Measurements from ENCODE around the gene SLC1A3.

Gene SLC1A3

GRCh38 chr5:36613241-36613640 is 6.8 kb downstream of the SLC1A3 start:
- Histone ChIP-seq H3K4me3 (ENCODE audit: low read length, poor library complexity, severe bottlenecking) (no peak overlapping the region), H3K9ac (ENCODE audit: low read depth, low read length, poor library complexity, severe bottlenecking) (no peak overlapping the region), H2AFZ (ENCODE audit: low read length) (no peak overlapping the region), H3K4me1 (ENCODE audit: insufficient read depth, low read length, poor library complexity, severe bottlenecking) (no peaks in the 10 kb centered on the region), H3K79me2 (ENCODE audit: insufficient read depth, low read length) (no peaks in the 10 kb centered on the region), H4K20me1 (ENCODE audit: insufficient read depth, low read length, poor library complexity, severe bottlenecking) (no peaks in the 10 kb centered on the region), H3K4me2 (ENCODE audit: low read depth, low read length, poor library complexity, severe bottlenecking) (no peak overlapping the region), H3K9me3 (ENCODE audit: insufficient read depth, low read depth, low read length) (no peaks in the 10 kb centered on the region), H3K36me3 (ENCODE audit: insufficient read depth, low read length) (no peaks in the 10 kb centered on the region), H3K9me2 (replicated peaks; ENCODE audit: low read depth, low read length) (no peaks in the 10 kb centered on the region), H3F3A (ENCODE audit: low read depth) (no peaks in the 10 kb centered on the region), H3K27me3 (ENCODE audit: insufficient read depth, low read length, poor library complexity, severe bottlenecking) (no peaks in the 10 kb centered on the region)
- no peak for TF ChIP-seq CTCF (conservative IDR thresholded peaks at IDR 0.05; ENCODE audit: low read length)
- no peak for TF ChIP-seq EZH2phosphoT487 (IDR thresholded peaks at IDR 0.05; ENCODE audit: borderline replicate concordance)

GRCh38 chr5:36613771-36614656 is 7.6 kb downstream of the SLC1A3 start:
- no peak overlapping the region for H3K9ac ChIP-seq (ENCODE audit: low read depth, low read length, poor library complexity, severe bottlenecking)
- H3K4me3 ChIP-seq (ENCODE audit: low read length, poor library complexity, severe bottlenecking) = no peak overlapping the region
- H3K9me3 ChIP-seq (ENCODE audit: insufficient read depth, low read depth, low read length) = no peaks in the 10 kb centered on the region
- no peaks in the 10 kb centered on the region for H3K27me3 ChIP-seq (ENCODE audit: insufficient read depth, low read length, poor library complexity, severe bottlenecking)
- H3K36me3 ChIP-seq (ENCODE audit: insufficient read depth, low read length) = no peaks in the 10 kb centered on the region
- no peaks in the 10 kb centered on the region for H3K79me2 ChIP-seq (ENCODE audit: insufficient read depth, low read length)
- H3K4me2 ChIP-seq (ENCODE audit: low read depth, low read length, poor library complexity, severe bottlenecking) = no peak overlapping the region
- no peaks in the 10 kb centered on the region for H4K20me1 ChIP-seq (ENCODE audit: insufficient read depth, low read length, poor library complexity, severe bottlenecking)
- no peak for TF ChIP-seq CTCF (conservative IDR thresholded peaks at IDR 0.05; ENCODE audit: low read length)
- H3K9me2 ChIP-seq (replicated peaks; ENCODE audit: low read depth, low read length) = no peaks in the 10 kb centered on the region
- H3F3A ChIP-seq (ENCODE audit: low read depth) = no peaks in the 10 kb centered on the region
- no peaks in the 10 kb centered on the region for H3K4me1 ChIP-seq (ENCODE audit: insufficient read depth, low read length, poor library complexity, severe bottlenecking)
- no peak overlapping the region for H2AFZ ChIP-seq (ENCODE audit: low read length)

- H4K20me1 ChIP-seq (ENCODE audit: insufficient read depth, low read length, poor library complexity, severe bottlenecking) = no peaks in the 10 kb centered on the region
- H3K9ac ChIP-seq (ENCODE audit: low read depth, low read length, poor library complexity, severe bottlenecking) = no peak overlapping the region
- no peak overlapping the region for H3K4me2 ChIP-seq (ENCODE audit: low read depth, low read length, poor library complexity, severe bottlenecking)
- no peaks in the 10 kb centered on the region for H3K9me2 ChIP-seq (replicated peaks; ENCODE audit: low read depth, low read length)
- no peaks in the 10 kb centered on the region for H3K9me3 ChIP-seq (ENCODE audit: insufficient read depth, low read depth, low read length)
- no peak overlapping the region for H2AFZ ChIP-seq (ENCODE audit: low read length)
- TF ChIP-seq CTCF (conservative IDR thresholded peaks at IDR 0.05; ENCODE audit: low read length) (no peak), EZH2phosphoT487 (IDR thresholded peaks at IDR 0.05; ENCODE audit: borderline replicate concordance) (no peak)
- H3K79me2 ChIP-seq (ENCODE audit: insufficient read depth, low read length) = no peaks in the 10 kb centered on the region
- no peaks in the 10 kb centered on the region for H3F3A ChIP-seq (ENCODE audit: low read depth)
- no peaks in the 10 kb centered on the region for H3K36me3 ChIP-seq (ENCODE audit: insufficient read depth, low read length)
- no peaks in the 10 kb centered on the region for H3K27me3 ChIP-seq (ENCODE audit: insufficient read depth, low read length, poor library complexity, severe bottlenecking)
- H3K4me1 ChIP-seq (ENCODE audit: insufficient read depth, low read length, poor library complexity, severe bottlenecking) = no peaks in the 10 kb centered on the region
- H3K4me3 ChIP-seq (ENCODE audit: low read length, poor library complexity, severe bottlenecking) = no peak overlapping the region
Observed at GRCh38 chr5:36614657-36615308, 8.4 kb downstream of the SLC1A3 start.
